NOMO-1 treated with dmso at 0.1 percent for 144 hours (cell line): ENCODE results near the gene ZNF835.

Experiments
- DNase-seq: peaks from one replicate; lab custom pipeline; 2025; ENCODE audit not compliant: unreplicated experiment; lab: John Stamatoyannopoulos, UW

The ZNF835 gene

GRCh38 chr19:56663931-56664500 is 7.5 kb downstream of the ZNF835 start:
- no peak for DNase-seq

- no peak for DNase-seq
Measured at GRCh38 chr19:56661248-56661647, 10.3 kb downstream of the ZNF835 start.

DNA sequence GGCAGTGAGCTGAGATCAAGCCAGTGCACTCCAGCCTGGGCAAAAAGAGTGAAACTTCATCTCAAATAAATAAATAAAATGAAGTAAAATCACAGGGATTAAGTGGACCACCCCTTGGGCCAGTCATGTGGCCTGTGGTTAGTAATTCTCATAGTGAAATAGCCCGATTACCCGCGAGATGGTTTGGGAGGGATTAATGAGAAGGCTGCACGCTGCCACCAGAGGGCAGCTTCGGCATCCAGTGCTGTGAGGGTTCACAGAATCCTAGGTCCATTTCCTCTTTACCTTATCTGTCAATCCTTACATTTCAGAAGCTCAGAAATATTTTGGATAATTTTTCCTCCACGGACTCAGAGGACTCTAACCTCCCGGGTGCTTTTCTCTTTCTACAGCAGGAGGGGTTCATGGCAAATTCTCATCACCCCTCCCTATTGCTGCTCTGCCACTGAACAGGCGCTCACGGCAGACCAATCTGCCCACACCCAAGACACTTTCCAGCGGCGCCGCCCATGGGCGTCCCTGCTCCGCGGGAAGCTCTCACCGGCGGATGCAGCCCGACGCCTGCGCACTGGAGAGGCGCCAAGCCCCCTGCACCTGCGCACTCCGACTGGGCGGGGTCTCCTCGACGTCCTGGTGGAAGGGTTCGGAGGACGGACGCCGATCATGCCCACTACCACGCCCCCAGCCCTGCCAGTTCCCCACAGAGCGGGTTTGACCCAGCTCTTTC is 11.0 kb downstream of the ZNF835 start:
- no peak for DNase-seq

DNA sequence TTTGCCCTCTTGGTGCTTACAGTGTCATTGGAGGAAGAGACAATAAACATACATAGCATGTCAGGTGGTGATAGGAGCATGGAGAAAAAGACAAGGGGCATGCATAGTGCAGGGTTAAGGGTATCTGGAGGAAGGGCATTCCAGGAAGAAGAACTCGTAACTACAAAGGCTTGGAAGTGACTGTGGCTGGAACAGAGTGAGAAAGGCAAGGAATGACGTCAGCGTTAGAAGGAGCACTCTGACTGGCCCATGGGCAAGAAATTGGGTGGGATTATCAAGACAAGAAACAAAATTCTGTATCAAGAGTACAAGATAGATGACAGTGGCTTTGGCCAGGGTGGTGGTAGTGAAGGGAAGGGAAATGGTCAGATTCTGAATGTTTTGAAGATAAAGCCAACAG is 17.4 kb downstream of the ZNF835 start:
- DNase-seq = no peak

- DNase-seq = no peak
Measured at GRCh38 chr19:56643460-56643955, 28.0 kb downstream of the ZNF835 start.

- no peak for DNase-seq
Measured at GRCh38 chr19:56642711-56643459, 28.7 kb downstream of the ZNF835 start, which contains the start of gene SMIM17. Gene SMIM17, plus strand, starts transcription at chr19:56643159. Its CDS starts 2,509 bp downstream, at chr19:56645668.

GRCh38 chr19:56639217-56639616 is 32.3 kb downstream of the ZNF835 start:
- DNase-seq = no peak

DNA sequence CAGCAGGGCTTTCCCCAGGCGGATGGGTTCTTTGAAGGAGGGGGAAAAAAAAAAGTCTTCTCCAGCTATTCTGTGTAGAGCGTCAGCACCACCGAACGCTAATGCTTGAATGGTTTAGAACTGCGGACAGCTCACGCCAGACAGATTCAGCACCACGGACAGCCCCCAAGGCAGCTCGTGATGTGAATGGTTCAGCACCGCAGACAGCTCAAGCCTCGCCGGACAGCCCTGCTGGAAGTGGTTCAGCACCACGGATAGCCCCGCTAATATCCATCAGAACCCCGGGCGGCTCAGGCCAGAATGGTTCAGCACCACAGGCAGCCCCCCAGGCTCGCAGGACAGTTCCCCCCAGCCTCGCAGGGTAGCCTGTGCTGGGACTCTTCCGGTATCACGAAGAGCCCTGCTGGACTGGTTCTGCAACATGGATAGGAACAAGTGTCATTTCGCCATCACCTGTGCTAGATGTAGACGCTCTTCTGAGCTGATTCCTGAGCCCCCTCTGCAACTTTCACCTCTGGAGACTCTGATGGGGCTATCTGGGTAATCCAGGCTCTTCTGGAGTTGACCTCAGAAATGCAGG is 33.5 kb downstream of the ZNF835 start:
- peak; percentile 55 for DNase-seq

- no peak for DNase-seq
Measured at GRCh38 chr19:56633021-56633420, 38.5 kb downstream of the ZNF835 start.

GRCh38 chr19:56625708-56626107 is 45.8 kb downstream of the ZNF835 start:
- DNase-seq = no peak

GRCh38 chr19:56623006-56623405 is 48.6 kb downstream of the ZNF835 start:
- DNase-seq = no peak

DNA sequence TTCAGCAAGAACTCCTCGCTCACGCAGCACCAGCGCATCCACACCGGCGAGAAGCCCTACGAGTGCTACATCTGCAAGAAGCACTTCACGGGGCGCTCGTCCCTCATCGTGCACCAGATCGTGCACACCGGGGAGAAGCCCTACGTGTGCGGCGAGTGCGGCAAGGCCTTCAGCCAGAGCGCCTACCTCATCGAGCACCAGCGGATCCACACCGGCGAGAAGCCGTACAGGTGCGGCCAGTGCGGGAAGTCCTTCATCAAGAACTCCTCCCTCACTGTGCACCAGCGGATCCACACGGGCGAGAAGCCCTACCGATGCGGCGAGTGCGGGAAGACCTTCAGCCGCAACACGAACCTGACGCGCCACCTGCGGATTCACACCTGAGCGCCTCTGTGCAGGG is 49.2 kb downstream of the ZNF835 start:
- DNase-seq = no peak

GRCh38 chr19:56619121-56619520 is 52.4 kb downstream of the ZNF835 start:
- DNase-seq = no peak

- DNase-seq = no peak
Measured at GRCh38 chr19:56617531-56617930, 54.0 kb downstream of the ZNF835 start.

- no peak for DNase-seq
Measured at GRCh38 chr19:56613639-56614038, 57.9 kb downstream of the ZNF835 start.

- no peak for DNase-seq
Measured at GRCh38 chr19:56612737-56613136, 58.8 kb downstream of the ZNF835 start.
